Measurements from ENCODE around the gene SCN3A.

The SCN3A gene

DNA sequence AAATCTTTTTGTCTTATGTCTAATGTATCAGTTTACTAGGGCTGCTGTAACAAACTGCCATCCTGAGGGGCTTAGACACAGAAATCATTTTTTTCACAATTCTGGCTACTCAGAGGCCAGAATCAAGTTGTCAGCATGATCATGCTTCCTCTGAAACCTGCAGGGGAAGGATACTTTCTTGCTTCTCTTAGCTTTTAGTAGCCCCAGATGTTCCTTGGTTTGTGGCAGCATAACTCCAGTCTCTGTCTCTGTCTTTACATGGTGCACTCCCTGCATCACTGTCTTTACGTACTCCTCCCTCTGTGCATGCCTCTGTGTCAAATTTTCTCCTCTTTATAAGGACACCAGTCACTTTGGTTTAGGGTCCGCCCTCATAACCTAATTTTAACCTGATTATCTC, 2.0 kb upstream of the SCN3A start:
- Histone ChIP-seq H3F3A (ENCODE audit: control insufficient read depth, insufficient read depth) (no peaks in the 10 kb centered on the region), H3K79me2 (ENCODE audit: control insufficient read depth, low read length) (no peaks in the 10 kb centered on the region), H3K36me3 (ENCODE audit: control insufficient read depth, low read length) (no peaks in the 10 kb centered on the region), H3K27ac (ENCODE audit: low read depth, low read length) (no peak overlapping the region), H3K4me1 (ENCODE audit: control insufficient read depth, low read length) (no peaks in the 10 kb centered on the region), H3K4me2 (ENCODE audit: low read length) (no peak overlapping the region), H3K4me3 (ENCODE audit: low read length) (no peak overlapping the region), H3K27me3 (ENCODE audit: control insufficient read depth, low read length) (peaks cover 19% of the 10 kb centered on the region), H3K9me2 (replicated peaks; ENCODE audit: control insufficient read depth, low read length) (no peaks in the 10 kb centered on the region), H3K9me3 (ENCODE audit: control insufficient read depth, insufficient read depth, low read length) (no peaks in the 10 kb centered on the region), H4K20me1 (ENCODE audit: control insufficient read depth, insufficient read depth, low read depth, low read length) (0 out of 2 replicates have a peak, but pooled peaks cover 1% of the 10 kb centered on the region)
- TF ChIP-seq EZH2phosphoT487 (IDR thresholded peaks at IDR 0.05; ENCODE audit: borderline replicate concordance, low read length) = no peak
- TF ChIP-seq, protein P1, sequence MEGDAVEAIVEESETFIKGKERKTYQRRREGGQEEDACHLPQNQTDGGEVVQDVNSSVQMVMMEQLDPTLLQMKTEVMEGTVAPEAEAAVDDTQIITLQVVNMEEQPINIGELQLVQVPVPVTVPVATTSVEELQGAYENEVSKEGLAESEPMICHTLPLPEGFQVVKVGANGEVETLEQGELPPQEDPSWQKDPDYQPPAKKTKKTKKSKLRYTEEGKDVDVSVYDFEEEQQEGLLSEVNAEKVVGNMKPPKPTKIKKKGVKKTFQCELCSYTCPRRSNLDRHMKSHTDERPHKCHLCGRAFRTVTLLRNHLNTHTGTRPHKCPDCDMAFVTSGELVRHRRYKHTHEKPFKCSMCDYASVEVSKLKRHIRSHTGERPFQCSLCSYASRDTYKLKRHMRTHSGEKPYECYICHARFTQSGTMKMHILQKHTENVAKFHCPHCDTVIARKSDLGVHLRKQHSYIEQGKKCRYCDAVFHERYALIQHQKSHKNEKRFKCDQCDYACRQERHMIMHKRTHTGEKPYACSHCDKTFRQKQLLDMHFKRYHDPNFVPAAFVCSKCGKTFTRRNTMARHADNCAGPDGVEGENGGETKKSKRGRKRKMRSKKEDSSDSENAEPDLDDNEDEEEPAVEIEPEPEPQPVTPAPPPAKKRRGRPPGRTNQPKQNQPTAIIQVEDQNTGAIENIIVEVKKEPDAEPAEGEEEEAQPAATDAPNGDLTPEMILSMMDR (IDR thresholded peaks at IDR 0.05; ENCODE audit: low read depth, low read length, poor library complexity, severe bottlenecking) = no peak

DNA sequence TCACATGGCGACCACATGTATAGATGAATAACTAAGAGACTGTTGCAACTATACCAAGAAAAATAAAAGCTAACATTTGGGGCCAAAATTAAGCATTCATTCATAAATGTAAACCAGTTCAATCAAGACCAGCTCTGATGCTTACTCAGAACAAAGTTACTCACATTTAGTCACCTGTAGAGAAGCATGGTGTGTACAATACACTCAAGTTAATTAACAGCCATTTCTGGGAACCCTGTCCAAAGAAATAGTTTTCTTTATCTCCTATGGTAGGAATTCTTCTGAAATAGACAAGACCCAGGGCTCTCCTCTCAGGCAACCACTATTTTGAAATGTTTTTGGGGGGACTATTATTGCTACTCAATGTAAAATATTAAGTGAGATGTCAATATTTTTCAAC, 1.6 kb downstream of the SCN3A start:
- no peaks in the 10 kb centered on the region for H3K9me3 ChIP-seq (ENCODE audit: control insufficient read depth, insufficient read depth, low read length)
- TF ChIP-seq, protein P1 (IDR thresholded peaks at IDR 0.05; ENCODE audit: low read depth, low read length, poor library complexity, severe bottlenecking) = no peak
- no peak for TF ChIP-seq EZH2phosphoT487 (IDR thresholded peaks at IDR 0.05; ENCODE audit: borderline replicate concordance, low read length)
- H3K27ac ChIP-seq (ENCODE audit: low read depth, low read length) = no peak overlapping the region
- H3K4me1 ChIP-seq (ENCODE audit: control insufficient read depth, low read length) = peaks cover under 1% of the 10 kb centered on the region; the same call in 1 of the 2 replicates
- H3K4me2 ChIP-seq (ENCODE audit: low read length) = no peak overlapping the region
- H3K9me2 ChIP-seq (replicated peaks; ENCODE audit: control insufficient read depth, low read length) = no peaks in the 10 kb centered on the region
- no peaks in the 10 kb centered on the region for H3K36me3 ChIP-seq (ENCODE audit: control insufficient read depth, low read length)
- no peaks in the 10 kb centered on the region for H3F3A ChIP-seq (ENCODE audit: control insufficient read depth, insufficient read depth)
- H3K4me3 ChIP-seq (ENCODE audit: low read length) = no peak overlapping the region
- peaks cover 39% of the 10 kb centered on the region for H3K27me3 ChIP-seq (ENCODE audit: control insufficient read depth, low read length)
- 0 out of 2 replicates have a peak, but pooled peaks cover 3% of the 10 kb centered on the region for H4K20me1 ChIP-seq (ENCODE audit: control insufficient read depth, insufficient read depth, low read depth, low read length)
- no peaks in the 10 kb centered on the region for H3K79me2 ChIP-seq (ENCODE audit: control insufficient read depth, low read length)

DNA sequence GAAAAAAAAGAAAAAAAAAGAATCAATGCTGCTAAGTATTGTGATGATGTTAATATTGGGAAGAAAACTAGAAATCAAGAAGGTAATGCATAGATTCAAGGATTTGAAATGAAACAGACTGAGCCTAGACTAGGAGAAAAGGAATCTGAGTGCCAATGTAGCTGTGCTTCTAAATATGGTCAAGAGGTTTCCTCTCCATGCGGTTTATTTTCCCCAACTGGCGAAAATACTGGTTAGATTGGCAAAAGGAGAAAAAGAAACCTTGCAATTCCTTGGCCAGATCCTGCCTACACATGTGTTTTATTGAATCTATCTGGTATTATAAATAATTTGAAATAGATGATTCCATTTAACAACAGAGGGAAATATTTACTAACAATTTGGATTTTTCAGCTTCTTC, 5.7 kb downstream of the SCN3A start:
- Histone ChIP-seq H4K20me1 (ENCODE audit: control insufficient read depth, insufficient read depth, low read depth, low read length) (0 out of 2 replicates have a peak, but pooled peaks cover 12% of the 10 kb centered on the region), H3F3A (ENCODE audit: control insufficient read depth, insufficient read depth) (no peaks in the 10 kb centered on the region), H3K9me3 (ENCODE audit: control insufficient read depth, insufficient read depth, low read length) (no peaks in the 10 kb centered on the region), H3K36me3 (ENCODE audit: control insufficient read depth, low read length) (no peaks in the 10 kb centered on the region), H3K9me2 (replicated peaks; ENCODE audit: control insufficient read depth, low read length) (no peaks in the 10 kb centered on the region), H3K27ac (ENCODE audit: low read depth, low read length) (no peak overlapping the region), H3K79me2 (ENCODE audit: control insufficient read depth, low read length) (no peaks in the 10 kb centered on the region), H3K4me2 (ENCODE audit: low read length) (no peak overlapping the region), H3K4me1 (ENCODE audit: control insufficient read depth, low read length) (peaks cover 14% of the 10 kb centered on the region), H3K4me3 (ENCODE audit: low read length) (no peak overlapping the region), H3K27me3 (ENCODE audit: control insufficient read depth, low read length) (peaks cover 76% of the 10 kb centered on the region)
- TF ChIP-seq, protein P1 (IDR thresholded peaks at IDR 0.05; ENCODE audit: low read depth, low read length, poor library complexity, severe bottlenecking) = no peak
- TF ChIP-seq EZH2phosphoT487 (IDR thresholded peaks at IDR 0.05; ENCODE audit: borderline replicate concordance, low read length) = no peak

Measured in DOHH2 (cell line).